ENCODE results near the gene DSN1. TPM values are rescaled to one million over a fixed set of nuclear protein-coding genes. Genes with fewer than 3 reads are reported as not detected.

DSN1 gene
- polyA plus RNA-seq, 2 of the 4 experiments (the other 2 are of a cell fraction), result 38.2 to 41.3 TPM

- POLR2A ChIA-PET, result no interaction called here
- CTCF ChIA-PET, result no interaction called here
- Histone ChIP-seq H3K4me2 (no peak overlapping the region), H3K4me1 (no peaks in the 10 kb centered on the region), H3K27ac (no peak overlapping the region), H3K9me3 (no peaks in the 10 kb centered on the region), H3K4me3 (no peak overlapping the region)
- DNase-seq (ENCODE audit: low read depth in 1 of 2, low spot score in 1 of 2) (no peak), FAIRE-seq (no peak), ATAC-seq (no peak)
- no peak for TF ChIP-seq KDM5A (IDR thresholded peaks at IDR 0.05)
- no peak for TF ChIP-seq NR3C1 (IDR thresholded peaks at IDR 0.05)
- TF ChIP-seq KDM1A (IDR thresholded peaks at IDR 0.05; ENCODE audit: low read depth), result no peak
- no peak for TF ChIP-seq POLR2AphosphoS2 (conservative IDR thresholded peaks at IDR 0.05; ENCODE audit: low read length)
- no peak for TF ChIP-seq ZSCAN20 (CRISPR knock-in tag; IDR thresholded peaks at IDR 0.05)
- TF ChIP-seq JUN (IDR thresholded peaks at IDR 0.05), result no peak
- no peak for TF ChIP-seq MAX (IDR thresholded peaks at IDR 0.05)
- TF ChIP-seq PBX3 (IDR thresholded peaks at IDR 0.05), result no peak
- no peak for TF ChIP-seq ATOH8 (CRISPR knock-in tag; IDR thresholded peaks at IDR 0.05; ENCODE audit: low read depth)
- no peak for TF ChIP-seq MAFK (IDR thresholded peaks at IDR 0.05; ENCODE audit: partially characterized antibody)
- no peak for TF ChIP-seq FOSB (CRISPR knock-in tag; IDR thresholded peaks at IDR 0.05)
- no peak for TF ChIP-seq E2F6 (IDR thresholded peaks at IDR 0.05; ENCODE audit: borderline replicate concordance, low read depth)
- TF ChIP-seq HOXA7 (CRISPR knock-in tag; IDR thresholded peaks at IDR 0.05), result no peak
- TF ChIP-seq RCOR1 (IDR thresholded peaks at IDR 0.05; ENCODE audit: low read depth, low read length), result no peak
- no peak for TF ChIP-seq HES2 (IDR thresholded peaks at IDR 0.05)
- no peak for TF ChIP-seq HOXB13 (CRISPR knock-in tag; IDR thresholded peaks at IDR 0.05; ENCODE audit: low read depth)
- TF ChIP-seq CTCF (IDR thresholded peaks at IDR 0.05), result no peak
- WGBS (ENCODE audit: missing lambda C conversion rate), result 87% methylated on average over 3 of the region's 3 CpGs
Observed at GRCh38 chr20:36717021-36717420, 56.5 kb downstream of the DSN1 start.

- Histone ChIP-seq H3K4me3 (no peak overlapping the region), H3K9me3 (no peaks in the 10 kb centered on the region), H3K4me2 (no peak overlapping the region), H3K27ac (no peak overlapping the region), H3K4me1 (no peaks in the 10 kb centered on the region)
- ChIA-PET CTCF (no interaction called here), POLR2A (no interaction called here)
- FAIRE-seq (no peak), DNase-seq (ENCODE audit: low read depth in 1 of 2, low spot score in 1 of 2) (no peak), ATAC-seq (no peak)
- no peak for TF ChIP-seq HOXA7 (CRISPR knock-in tag; IDR thresholded peaks at IDR 0.05)
- TF ChIP-seq HMGXB4 (CRISPR knock-in tag; IDR thresholded peaks at IDR 0.05; ENCODE audit: borderline replicate concordance), result no peak
- TF ChIP-seq HDAC2 (IDR thresholded peaks at IDR 0.05), result no peak
- TF ChIP-seq NPAS2 (CRISPR knock-in tag; IDR thresholded peaks at IDR 0.05; ENCODE audit: borderline replicate concordance), result no peak
- no peak for TF ChIP-seq ZC3H11A (IDR thresholded peaks at IDR 0.05)
- no peak for TF ChIP-seq MAZ (IDR thresholded peaks at IDR 0.05; ENCODE audit: borderline replicate concordance, low read depth, low read length)
- TF ChIP-seq ZSCAN20 (CRISPR knock-in tag; IDR thresholded peaks at IDR 0.05), result no peak
- TF ChIP-seq RAD21 (conservative IDR thresholded peaks at IDR 0.05 in 1 of 2, IDR thresholded peaks at IDR 0.05 in 1 of 2), result no peak
- no peak for TF ChIP-seq POLR2A (IDR thresholded peaks at IDR 0.05; ENCODE audit: low read length)
- no peak for TF ChIP-seq JUN (IDR thresholded peaks at IDR 0.05)
- TF ChIP-seq JUNB (IDR thresholded peaks at IDR 0.05), result no peak
- TF ChIP-seq ZFP36 (IDR thresholded peaks at IDR 0.05; ENCODE audit: borderline replicate concordance, partially characterized antibody), result no peak
- no peak for TF ChIP-seq BCL3 (IDR thresholded peaks at IDR 0.05)
- no peak for TF ChIP-seq RFX5 (IDR thresholded peaks at IDR 0.05)
- no peak for TF ChIP-seq CEBPB (IDR thresholded peaks at IDR 0.05)
- no peak for TF ChIP-seq KDM5A (IDR thresholded peaks at IDR 0.05)
- 92% methylated on average over 1 of the region's 1 CpG for WGBS (ENCODE audit: missing lambda C conversion rate)
Observed at GRCh38 chr20:36712775-36713174, 60.8 kb downstream of the DSN1 start.
